ENCODE measurements around the gene CLDN4.
"Not testable (repeated sequence)": the region's sequence is repeated elsewhere in the genome, so short reads cannot be mapped to it uniquely, and the experiment has no call there.

Gene CLDN4

DNA sequence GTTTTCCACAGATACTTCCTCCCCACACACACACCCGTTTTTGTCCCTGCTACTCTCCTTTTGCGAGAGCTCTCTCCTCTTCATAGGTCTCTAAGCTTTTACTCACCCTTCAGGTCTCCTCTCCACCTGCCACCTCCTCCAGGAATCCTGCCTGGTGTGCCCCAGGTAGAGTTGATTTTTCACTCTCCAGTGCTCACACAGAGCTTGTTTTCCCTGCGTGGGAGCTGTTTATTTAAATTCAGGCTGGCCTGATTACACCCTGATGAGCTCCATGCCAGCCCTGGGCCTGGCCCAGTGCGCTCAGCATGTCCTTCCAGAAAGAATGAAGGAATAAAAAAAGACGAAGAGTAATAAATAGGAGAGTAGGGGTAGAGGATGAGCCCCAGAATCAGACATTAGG, 7.5 kb upstream of the CLDN4 start:
- no peak for DNase-seq (ENCODE audit: low read depth in 2 of 3, low spot score in 1 of 3)

DNA sequence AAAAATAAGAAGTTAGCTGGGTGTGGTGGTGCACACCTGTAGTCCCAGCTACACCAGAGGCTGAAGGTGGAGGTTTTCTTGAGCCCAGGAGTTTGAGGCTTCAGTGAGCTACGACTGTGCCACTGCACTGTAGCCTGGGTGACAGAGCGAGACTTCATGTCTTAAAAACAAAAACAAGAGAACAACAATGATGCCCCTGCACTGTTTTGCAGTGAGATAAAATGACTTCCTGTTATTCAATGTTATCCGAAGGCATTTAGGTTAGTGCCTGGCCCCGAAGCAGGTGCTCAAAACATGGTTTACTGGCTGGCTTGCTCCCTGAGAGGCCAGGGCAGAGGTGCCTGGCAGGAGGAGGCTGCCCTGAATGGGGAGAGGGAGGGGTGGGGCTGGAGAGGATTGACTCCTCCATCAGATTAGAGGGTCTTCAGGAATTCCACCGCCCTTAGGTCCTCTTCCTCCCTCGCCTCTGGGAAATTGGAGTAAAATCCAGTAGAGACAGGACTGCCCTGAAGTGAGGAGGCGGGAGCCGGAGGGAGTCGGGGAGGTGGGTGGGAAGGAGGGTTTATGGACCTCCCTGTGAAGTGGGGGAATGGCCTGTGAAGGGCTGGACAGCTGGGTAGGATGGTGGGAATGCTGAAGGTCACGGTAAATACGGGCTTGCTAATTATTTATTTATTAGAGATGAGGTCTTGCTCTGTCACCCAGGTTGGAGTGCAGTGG, 6.8 kb upstream of the CLDN4 start:
- no peak for DNase-seq (ENCODE audit: low read depth in 2 of 3, low spot score in 1 of 3)

DNA sequence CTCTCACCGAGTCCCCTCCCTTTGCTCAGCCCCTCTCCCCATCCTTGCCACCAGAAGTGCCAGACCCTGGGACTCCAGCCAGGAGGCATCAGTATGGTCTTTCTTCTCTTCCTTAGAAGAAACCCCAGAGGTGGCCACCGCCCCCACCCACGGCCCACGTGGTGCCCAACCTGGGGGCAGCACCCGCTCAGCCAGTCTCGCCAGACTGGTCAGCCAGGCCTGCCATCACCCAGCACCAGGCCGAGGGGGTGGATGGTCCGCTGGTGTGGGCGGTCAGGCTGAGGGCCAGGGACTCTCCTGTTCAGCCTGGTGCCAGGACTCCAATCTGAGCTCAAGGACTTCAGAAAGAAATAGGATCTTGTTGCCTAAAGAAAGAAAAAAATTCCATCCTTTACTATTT, 5.8 kb upstream of the CLDN4 start:
- DNase-seq (ENCODE audit: low read depth in 2 of 3, low spot score in 1 of 3): no peak

DNA sequence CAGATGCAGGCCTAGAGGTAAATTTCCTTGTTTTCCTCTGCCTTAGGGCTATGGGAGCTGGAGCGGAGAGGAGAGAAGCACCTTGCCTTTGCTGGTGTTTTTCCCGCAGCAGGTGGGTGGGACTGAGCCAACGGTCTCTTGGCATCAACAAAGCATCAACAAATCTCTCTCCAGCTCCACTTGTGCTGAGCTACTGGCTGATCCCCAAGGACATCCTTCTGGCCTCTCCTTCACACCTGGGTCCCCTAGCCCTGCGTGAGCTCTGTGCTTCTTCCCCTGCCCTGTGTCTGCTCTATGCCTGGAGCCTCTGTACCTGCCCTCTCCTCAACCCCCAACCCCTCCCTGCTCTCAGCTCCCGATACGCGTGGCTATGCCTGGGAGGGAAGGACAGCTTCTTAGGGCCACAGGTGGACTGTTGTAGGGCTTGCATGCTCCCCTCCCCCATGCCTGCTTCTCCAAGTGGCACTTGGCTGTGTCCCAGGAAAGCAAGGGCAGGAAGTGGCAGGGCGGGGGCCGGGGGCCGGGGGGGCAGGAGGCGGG, 3.2 kb upstream of the CLDN4 start:
- no peak for DNase-seq (ENCODE audit: low read depth in 2 of 3, low spot score in 1 of 3)

DNA sequence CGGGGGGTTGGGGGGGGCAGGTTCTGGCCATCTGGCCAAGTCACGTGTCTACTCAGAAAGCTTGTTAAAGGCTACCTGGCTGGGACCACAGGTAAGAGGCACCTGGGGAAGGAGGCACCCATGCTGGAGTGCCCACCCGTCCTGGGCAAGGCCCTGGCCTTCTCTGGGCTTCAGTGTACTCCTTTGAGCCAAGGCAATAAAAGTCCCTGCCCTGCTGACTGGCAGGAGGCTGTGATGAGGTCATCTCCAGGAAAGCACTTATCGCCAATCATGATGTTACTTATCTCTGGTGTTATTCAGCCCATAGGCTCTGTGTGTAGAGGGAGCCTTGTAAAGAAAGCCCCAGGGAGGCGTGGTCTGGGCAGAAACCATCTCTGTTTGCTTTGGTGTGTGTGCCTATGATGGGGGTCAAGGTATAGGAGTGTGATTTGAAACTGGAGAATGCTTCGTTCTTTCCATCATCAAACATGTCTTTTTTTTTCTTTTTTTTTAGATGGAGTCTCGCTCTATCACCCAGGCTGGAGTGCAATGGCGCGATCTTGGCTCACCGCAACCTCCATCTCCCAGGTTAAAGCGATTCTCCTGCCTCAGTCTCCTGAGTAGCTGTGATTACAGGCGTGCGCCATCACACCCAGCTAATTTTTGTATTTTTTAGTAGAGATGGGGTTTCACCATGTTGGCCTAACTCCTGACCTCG, 2.5 kb upstream of the CLDN4 start:
- no peak for DNase-seq (ENCODE audit: low read depth in 2 of 3, low spot score in 1 of 3)

DNA sequence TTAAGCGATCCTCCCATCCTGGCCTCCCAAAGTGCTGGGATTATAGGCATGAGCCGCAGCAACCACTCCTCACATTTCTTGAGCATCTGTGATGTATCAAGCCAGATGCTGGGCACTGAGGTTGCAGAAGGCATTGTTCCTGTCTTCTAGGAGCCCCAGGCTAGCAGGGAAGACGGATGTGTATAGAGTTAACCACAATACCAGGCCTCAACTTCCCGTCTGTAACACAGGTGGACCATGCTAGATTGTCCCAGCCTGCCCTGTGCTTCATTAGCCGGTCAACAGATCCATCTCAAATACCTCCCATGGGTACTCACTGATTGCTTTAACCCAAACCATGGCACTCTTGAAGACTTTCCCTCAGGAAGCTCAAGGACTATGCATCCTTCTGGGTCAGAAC, 1.8 kb upstream of the CLDN4 start:
- DNase-seq (ENCODE audit: low read depth in 2 of 3, low spot score in 1 of 3): no peak

DNA sequence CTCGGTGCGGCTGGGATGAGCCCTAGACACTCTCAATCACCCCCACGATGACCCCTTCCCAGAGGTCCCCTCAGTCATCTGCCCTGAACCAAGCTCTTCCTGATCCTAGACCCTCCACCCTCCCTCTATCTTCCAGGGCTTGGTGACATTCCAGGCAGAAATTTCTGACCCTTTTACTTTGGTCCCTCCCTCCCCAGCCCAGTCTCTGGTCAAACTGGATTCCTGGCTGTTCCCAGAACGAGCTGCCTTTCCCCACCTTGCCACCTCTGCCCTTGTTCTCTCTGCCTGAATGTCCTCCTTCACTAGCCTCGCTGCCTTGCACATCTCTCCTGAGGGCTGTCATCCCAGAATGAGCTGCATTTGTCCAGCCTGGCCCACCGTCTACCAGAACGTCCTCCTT, 1.3 kb upstream of the CLDN4 start:
- no peak for DNase-seq (ENCODE audit: low read depth in 2 of 3, low spot score in 1 of 3)

DNA sequence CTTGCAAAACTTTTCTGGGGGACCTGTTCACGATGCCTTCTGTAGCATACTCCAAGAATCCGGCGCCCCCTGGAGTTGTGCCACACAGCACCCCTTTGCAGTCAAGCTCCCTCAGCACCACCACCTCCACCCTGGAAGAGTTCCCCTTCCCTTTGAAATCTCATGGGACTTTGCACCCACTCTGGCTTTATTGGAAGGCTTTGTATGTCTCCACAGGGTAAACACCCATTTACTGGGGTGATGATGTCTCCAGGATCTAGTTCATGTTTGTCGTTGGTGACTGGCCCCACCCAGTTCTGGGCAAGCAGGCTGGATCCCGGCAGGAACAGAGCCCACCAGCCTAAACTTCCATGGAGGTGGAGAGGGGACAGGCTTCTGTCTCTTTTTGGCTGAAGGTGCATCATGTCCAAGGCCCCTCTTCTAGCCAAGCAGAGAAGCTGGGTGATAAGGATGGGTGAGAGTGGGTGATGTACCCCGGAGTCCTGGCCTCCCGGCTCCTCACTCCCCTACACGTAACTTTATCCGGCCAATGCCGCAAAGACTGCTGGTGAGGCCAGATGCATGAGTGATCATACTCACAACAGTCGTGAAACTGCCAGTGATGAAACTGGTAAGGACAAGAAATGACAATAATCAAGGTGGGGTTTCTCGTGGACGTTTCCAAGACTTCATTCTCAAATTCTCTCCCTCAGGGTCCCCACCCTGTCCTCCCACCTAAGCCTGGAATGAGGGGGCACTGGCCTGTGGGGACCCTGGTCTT, 695 bp upstream of the CLDN4 start:
- no peak for DNase-seq (ENCODE audit: low read depth in 2 of 3, low spot score in 1 of 3)

DNA sequence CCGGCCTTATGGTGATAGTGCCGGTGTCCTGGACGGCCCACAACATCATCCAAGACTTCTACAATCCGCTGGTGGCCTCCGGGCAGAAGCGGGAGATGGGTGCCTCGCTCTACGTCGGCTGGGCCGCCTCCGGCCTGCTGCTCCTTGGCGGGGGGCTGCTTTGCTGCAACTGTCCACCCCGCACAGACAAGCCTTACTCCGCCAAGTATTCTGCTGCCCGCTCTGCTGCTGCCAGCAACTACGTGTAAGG, 713 bp downstream of the CLDN4 start:
- DNase-seq (ENCODE audit: low read depth in 2 of 3, low spot score in 1 of 3): no peak

DNA sequence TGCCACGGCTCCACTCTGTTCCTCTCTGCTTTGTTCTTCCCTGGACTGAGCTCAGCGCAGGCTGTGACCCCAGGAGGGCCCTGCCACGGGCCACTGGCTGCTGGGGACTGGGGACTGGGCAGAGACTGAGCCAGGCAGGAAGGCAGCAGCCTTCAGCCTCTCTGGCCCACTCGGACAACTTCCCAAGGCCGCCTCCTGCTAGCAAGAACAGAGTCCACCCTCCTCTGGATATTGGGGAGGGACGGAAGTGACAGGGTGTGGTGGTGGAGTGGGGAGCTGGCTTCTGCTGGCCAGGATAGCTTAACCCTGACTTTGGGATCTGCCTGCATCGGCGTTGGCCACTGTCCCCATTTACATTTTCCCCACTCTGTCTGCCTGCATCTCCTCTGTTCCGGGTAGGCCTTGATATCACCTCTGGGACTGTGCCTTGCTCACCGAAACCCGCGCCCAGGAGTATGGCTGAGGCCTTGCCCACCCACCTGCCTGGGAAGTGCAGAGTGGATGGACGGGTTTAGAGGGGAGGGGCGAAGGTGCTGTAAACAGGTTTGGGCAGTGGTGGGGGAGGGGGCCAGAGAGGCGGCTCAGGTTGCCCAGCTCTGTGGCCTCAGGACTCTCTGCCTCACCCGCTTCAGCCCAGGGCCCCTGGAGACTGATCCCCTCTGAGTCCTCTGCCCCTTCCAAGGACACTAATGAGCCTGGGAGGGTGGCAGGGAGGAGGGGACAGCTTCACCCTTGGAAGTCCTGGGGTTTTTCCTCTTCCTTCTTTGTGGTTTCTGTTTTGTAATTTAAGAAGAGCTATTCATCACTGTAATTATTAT, 1.2 kb downstream of the CLDN4 start:
- no peak for DNase-seq (ENCODE audit: low read depth in 2 of 3, low spot score in 1 of 3)

DNA sequence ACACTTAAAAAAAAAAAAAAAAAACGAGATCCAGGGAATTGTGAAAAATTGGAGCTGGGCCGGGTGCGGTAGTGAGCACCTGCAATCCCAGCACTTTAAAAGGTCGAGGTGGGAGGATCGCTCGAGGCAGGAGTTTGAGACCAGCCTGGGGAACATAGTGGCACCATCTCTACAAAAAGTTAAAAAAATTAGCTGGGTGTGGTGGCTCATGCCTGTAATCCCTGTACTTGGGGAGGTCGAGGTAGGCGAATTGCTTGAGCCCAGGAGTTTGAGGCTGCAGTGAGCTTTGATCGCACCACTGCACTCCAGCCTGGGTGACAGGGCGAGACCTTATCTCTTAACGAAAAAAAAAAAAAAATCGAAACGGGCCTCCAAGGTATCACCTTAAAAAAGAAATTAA, 2.0 kb downstream of the CLDN4 start:
- no peak for DNase-seq (ENCODE audit: low read depth in 2 of 3, low spot score in 1 of 3)

DNA sequence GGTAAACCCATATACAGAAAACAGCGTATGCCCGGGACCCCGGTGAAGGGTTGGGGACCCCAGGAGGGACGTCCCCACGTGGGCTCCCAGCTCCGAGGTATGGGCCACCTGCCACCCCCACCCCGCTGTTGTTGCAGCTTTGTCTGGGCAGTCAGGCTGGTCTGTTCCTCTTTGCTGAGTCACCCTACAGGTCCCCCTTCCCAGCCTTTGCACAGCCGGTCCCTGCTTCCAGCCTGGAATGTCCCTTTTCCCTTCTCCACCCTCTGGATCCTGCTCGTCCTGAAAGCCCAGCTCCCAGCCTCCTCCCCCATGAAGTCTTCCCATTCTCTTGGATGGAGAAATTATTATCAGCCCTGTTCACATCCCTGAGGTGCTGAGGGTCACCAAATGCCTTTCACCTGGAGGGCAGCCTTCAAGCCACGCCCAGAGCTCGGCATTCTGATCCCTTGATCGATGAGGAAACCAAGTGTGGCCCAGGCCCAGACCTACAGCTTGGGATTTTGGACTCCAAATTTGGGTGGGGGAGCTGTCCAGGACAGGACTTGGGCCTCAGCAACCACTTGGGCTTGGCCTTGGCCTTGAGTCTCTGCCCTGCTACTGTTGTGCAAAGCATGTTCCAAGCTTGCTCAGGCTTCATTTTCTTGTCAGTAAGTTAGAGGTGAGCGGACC, 2.6 kb downstream of the CLDN4 start:
- no peak for DNase-seq (ENCODE audit: low read depth in 2 of 3, low spot score in 1 of 3)

DNA sequence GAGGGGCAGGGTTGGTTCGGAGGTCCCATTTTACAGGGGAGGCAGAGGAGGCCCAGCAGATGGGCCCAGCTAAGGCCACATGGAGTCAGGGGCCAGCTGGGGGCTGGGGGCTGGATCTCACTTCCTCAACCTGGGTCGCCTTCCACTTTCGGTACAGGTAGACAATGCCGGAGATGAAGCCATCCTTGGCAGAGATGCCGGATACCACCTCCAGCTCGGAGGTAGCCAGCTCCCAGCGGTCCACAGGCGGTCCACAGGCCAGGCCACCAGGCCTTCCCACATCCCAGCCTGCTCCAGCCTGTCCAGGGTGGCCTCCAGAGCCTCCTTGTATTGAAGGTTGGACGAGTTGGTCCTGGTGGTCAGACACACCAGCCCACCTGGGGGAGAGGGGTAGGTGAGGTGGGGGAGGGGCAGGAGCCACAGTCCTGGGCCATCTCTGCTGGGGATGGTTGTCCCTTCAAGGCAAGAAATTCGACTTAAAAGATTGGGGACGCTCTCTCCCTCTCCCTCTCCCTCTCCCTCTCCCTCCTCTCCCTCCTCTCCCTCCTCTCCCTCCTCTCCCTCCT, 3.9 kb downstream of the CLDN4 start:
- no peak for DNase-seq (ENCODE audit: low read depth in 2 of 3, low spot score in 1 of 3)

DNA sequence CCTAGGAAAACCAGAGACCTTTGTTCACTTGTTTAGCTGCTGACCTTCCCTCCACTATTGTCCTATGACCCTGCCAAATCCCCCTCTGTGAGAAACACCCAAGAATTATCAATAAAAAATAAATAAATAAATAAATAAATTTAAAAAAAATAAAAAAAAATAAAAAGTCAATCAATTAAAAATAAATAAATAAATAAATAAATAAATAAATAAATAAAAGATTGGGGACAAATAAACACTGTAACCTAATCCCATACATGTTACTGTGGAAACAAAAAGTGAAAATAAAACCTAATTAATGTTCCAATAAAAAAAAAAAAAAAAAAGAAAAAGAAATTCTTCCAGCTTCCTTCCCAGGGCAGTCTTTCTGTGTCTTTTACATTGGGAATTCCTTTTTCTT, 6.4 kb downstream of the CLDN4 start:
- not testable (repeated sequence) for DNase-seq (ENCODE audit: low read depth in 2 of 3, low spot score in 1 of 3)

DNA sequence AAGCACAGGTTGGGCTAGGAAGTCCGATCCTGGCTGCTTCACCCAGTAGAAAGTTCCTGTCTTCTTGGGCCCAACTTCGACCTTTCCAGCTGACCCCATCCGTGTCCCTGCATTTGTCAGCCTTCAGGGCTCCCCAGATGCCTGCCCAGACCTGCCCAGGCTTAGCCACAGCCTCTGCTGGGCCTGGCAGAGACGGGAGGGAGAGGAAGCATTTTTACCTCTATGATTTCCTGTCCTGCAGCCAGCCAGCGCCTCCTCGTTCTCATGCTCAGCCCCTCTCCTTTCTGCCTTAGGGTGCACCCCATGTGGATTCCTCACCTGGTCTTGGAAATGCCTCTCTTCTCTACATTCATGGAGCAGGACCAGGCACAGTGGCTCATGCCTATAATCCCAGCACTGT, 7.8 kb downstream of the CLDN4 start:
- no peak for DNase-seq (ENCODE audit: low read depth in 2 of 3, low spot score in 1 of 3)

DNA sequence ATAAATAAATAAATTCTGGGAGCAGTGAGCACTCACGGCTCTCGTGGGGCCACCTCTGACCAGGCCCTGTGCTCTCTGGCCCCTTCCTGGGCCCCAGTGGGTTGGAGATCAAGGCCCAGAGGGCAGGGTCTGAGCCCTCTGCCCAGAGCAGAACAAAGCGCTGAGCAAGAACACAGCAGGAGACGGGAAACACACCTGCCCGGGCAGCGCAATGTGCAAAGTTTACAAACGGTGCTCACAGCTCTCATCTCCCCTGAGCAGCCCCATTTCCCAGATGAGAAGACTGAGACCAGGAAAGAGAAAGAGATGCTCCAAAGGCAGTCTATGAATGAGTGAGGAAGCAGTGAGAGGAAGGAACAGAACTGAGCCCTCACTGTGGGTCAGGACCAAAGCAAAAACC, 8.5 kb downstream of the CLDN4 start:
- DNase-seq (ENCODE audit: low read depth in 2 of 3, low spot score in 1 of 3): no peak

DNA sequence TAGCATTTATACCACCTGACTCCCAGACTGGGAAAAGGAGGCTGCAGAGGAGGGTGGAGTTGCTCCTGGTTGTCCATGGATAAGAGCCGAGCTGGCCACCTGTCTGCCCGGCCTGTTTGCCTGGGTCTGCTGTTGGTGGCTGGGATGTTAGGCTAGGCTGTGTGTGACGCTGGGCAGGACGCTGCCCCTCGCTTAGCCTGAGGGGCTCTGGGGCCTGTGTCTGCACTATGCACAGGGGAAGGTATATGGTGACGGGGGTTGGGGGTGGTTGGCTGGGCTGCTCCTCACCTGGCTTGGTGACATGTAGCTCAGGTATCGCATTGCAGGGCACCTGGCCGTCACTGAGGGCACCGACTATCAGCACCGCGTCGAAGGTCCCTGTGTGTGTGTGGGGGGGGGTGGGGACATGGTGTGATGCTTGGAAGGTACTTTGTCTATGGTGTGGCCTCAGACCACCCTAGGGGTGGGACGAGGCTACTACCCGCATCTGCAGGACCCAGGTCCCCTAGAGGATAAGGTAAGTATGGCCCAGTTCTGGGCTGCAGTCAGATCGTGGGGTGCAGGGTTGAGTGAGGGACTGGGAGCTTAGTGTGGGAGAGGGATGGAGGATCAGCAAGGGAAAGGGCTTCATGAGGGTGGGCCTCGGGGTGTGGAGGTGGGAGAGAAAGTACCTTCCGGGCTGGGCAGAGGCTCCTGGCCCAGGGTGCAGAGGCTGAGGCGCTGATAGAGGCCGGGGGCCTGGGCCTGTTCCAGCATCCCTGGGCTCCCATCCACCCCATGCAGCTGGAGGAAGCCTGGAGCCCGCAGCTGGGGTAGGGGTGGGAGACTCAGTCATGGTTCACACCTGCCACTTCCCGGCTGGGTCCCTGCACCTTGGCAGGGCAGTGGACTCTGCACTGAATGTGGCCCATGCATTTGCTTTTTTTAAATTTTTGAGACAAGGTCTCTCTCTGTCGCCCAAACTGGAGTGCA, 9.2 kb downstream of the CLDN4 start:
- no peak for DNase-seq (ENCODE audit: low read depth in 2 of 3, low spot score in 1 of 3)

DNA sequence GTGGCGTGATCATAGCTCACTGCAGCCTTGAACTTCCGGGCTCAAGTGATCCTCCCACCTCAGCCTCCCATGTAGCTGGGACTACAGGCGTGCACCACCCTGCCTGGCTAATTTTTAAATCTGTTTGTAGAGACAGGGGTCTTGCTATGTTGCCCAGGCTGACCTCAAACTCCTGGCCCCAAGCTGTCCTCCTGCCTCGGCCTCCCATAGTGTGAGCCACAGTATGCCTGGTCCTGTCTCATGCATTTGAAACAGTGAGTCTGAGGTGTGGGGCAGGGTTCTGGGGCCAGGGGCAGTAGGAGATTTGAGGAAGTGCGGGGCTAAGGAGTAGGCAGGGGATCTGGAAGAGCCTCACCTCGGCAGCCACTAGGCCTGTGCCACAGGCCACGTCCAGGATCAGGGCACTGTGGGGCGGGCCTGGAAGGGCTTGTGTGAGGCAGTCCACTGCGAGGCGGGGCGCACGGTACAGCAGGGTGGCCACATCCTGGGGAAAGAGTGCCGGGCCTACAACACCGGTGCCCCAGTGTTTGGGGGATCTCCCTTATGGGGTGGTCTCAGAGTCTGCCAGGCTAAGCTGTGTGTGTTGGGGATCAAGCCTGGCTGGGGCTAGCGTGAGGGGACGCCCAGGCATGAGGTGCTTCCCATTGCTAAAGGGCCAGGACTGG, 10.1 kb downstream of the CLDN4 start:
- no peak for DNase-seq (ENCODE audit: low read depth in 2 of 3, low spot score in 1 of 3)

DNA sequence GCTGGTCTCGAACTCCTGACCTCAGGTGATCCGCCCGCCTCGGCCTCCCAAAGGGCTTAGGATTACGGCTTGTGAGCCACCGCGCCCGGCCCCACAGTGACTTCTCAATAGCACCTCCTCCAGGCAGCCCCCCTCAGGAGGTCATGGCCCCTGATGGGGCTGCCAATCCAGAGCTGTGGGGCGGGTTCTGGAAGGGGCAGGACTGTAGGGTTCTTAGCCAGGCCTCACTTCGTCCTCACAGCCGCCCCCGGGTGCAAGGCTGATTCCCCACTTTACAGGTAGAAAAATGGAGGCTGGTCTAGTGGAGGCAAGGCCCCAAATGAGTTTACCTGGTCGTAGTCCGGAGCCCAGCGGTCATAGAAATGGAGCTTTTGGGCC, 10.9 kb downstream of the CLDN4 start:
- no peak for DNase-seq (ENCODE audit: low read depth in 2 of 3, low spot score in 1 of 3)
